ENCODE results near the gene DDX17.

Gene DDX17

DNA sequence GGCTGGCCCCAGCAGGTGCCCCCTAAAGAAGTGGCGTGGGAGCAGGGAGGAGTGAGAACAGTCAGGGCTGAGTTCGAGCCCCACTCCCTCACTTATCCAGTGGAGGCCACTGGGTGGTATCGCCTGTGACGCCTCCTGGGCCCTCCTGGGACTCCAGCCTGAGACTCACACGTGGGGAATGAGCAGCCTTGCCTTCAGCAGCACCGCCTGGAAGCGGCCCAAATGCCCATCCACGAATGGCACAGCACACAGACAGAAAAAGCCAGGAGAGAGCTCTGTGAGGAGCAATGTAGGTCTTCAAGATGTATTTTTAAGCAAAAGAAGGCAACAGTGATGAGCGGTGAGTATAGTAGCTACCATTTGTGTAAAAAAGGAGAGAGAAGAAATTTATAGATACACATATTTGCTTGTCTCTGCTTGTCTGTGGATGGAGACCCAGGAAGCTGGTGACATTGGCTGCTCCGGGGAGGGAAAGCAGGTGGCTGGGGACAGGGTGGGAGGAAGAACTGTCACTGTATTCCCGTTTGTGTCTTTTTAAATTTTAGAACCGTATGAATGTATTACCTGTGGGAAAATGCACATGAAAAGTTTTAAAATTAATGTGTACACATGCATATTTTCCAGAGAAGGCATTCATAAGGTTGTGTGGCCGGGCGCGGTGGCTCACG is 64.4 kb downstream of the DDX17 start:
- TF ChIP-seq, protein P1, sequence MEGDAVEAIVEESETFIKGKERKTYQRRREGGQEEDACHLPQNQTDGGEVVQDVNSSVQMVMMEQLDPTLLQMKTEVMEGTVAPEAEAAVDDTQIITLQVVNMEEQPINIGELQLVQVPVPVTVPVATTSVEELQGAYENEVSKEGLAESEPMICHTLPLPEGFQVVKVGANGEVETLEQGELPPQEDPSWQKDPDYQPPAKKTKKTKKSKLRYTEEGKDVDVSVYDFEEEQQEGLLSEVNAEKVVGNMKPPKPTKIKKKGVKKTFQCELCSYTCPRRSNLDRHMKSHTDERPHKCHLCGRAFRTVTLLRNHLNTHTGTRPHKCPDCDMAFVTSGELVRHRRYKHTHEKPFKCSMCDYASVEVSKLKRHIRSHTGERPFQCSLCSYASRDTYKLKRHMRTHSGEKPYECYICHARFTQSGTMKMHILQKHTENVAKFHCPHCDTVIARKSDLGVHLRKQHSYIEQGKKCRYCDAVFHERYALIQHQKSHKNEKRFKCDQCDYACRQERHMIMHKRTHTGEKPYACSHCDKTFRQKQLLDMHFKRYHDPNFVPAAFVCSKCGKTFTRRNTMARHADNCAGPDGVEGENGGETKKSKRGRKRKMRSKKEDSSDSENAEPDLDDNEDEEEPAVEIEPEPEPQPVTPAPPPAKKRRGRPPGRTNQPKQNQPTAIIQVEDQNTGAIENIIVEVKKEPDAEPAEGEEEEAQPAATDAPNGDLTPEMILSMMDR (IDR thresholded peaks at IDR 0.05) = no peak

DNA sequence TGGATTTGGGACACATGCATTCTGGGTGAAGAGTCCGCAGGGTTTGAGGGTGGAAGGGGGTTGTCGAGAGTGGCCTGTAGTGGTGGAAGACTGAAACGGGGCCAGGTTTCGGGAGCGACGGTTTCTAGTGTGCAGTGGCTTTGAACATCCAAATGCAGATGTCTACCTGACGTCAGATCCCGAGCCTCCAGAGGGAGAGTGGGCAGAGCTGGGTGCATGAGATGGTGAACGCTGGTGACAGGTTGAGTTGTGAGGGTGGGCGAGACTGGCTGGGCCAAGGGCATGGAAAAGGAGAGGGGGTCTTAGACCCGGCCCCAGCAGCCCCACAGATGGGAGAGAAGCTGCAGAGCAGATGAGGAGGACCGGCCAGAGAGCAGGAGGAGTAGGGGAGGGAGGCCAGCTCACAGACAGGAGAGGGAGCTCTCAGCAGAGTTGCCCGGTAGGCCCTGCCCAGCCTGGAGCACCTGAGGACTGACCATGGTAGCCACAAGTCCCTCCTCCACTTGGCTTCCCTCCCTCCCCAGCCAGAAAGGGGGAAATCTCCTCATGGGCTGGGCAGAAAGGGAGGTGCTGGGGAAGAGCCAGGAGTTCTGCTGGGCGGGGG is 65.3 kb downstream of the DDX17 start:
- TF ChIP-seq, protein P1 (IDR thresholded peaks at IDR 0.05) = no peak

DNA sequence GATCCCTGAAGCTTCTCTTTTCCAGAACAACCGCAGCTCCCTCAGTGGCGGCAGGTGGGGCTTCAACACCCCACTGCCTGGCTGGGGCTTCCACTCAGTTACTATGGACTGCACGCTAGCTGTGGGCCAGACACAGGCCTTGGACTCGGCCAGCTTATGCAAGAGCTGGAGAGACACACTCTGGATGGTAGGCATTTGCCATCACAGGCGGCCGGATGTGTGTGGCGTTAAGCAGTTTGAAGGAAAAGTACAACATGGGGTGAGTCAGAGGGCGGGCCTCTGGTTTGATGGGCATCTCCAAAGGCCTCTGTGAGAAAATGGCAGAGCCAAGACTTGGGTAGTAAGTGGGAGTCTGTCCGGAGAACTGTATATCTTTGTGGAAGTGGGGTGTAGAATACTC is 68.7 kb downstream of the DDX17 start:
- TF ChIP-seq, protein P1 (IDR thresholded peaks at IDR 0.05) = no peak

GRCh38 chr22:38436629-38437395 is 69.3 kb downstream of the DDX17 start:
- TF ChIP-seq, protein P1 (IDR thresholded peaks at IDR 0.05) = no peak

DNA sequence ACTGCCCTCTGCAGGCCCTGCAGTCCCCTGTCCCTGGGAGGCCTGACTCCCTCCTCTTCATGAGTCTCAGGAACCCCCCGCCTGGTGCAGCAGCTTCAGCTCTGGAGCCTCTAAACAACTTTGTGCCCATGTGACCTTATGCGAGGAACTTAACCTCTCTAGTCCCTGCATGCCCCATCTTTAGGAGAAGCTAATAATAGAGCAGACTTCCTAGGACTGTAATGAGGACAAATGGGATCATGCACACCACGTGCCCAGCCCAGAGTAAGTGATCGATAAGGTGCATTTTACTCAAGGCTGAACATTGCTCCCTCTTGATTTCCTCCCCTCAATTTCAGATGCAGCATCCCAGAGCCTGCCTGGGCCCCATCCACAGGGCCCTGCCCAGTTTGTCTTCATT is 70.1 kb downstream of the DDX17 start:
- TF ChIP-seq, protein P1 (IDR thresholded peaks at IDR 0.05) = no peak

DNA sequence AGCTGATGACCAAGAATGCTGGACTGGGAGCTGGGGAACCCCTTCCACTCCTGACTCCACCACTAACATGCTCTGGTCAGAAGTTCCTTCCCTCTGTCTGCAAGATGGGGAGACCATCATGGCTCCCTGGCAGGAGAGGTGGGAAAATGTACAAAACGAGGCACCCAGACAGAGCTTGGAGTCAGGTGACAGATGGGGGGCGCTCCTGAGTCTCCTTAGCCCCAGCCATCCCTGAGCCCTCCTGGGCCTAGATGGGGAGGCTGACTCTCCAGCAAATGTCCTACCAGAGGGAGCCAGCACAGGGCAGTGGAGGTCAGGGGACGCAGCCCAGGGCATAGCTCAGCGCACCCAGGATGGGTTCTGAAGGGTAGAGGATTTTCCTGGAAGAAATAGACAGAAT is 71.1 kb downstream of the DDX17 start:
- TF ChIP-seq, protein P1 (IDR thresholded peaks at IDR 0.05) = no peak

GRCh38 chr22:38433871-38434270 is 72.2 kb downstream of the DDX17 start:
- TF ChIP-seq, protein P1 (IDR thresholded peaks at IDR 0.05) = no peak

All from LNCAP (cell line).